ENCODE results near the gene KIF19.

The KIF19 gene

GRCh38 chr17:74340470-74341023, 14.5 kb downstream of the KIF19 start:
- in situ Hi-C loops (cut with MboI; ENCODE audit: low sequenced_read_pairs), result no loop called here

DNA sequence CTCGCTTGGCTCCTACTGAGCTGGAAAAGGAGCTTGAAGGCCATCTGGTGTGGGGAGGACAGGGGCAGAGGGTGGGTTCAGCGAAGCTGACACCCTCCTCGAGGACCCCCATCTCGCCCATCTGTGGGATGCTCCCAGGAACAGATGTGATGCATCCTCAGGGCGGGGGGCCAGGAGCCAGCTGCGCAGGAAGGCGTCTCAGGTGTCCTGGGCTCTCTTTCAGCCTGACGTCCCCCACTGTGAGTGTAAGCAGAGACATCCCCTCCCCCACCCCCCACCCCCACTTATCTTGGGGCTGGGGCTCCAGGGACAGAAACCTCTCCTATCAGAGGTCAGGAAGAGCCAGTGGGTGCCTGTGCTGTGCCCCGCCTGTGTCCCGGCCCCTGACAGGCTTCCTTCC, 16.2 kb downstream of the KIF19 start:
- in situ Hi-C loops (cut with MboI; ENCODE audit: low sequenced_read_pairs), result no loop called here

GRCh38 chr17:74343121-74343520, 17.1 kb downstream of the KIF19 start:
- in situ Hi-C loops (cut with MboI; ENCODE audit: low sequenced_read_pairs), result no loop called here

- in situ Hi-C loops (cut with MboI; ENCODE audit: low sequenced_read_pairs), result no loop called here
Observed at GRCh38 chr17:74343526-74344284, 17.7 kb downstream of the KIF19 start.

GRCh38 chr17:74344658-74345057, 18.6 kb downstream of the KIF19 start:
- in situ Hi-C loops (cut with MboI; ENCODE audit: low sequenced_read_pairs), result no loop called here

GRCh38 chr17:74345433-74346241, 19.6 kb downstream of the KIF19 start:
- in situ Hi-C loops (cut with MboI; ENCODE audit: low sequenced_read_pairs), result no loop called here

- in situ Hi-C loops (cut with MboI; ENCODE audit: low sequenced_read_pairs), result no loop called here
Observed at GRCh38 chr17:74347646-74348045, 21.6 kb downstream of the KIF19 start.

GRCh38 chr17:74349120-74349519, 23.1 kb downstream of the KIF19 start:
- in situ Hi-C loops (cut with MboI; ENCODE audit: low sequenced_read_pairs), result no loop called here

- in situ Hi-C loops (cut with MboI; ENCODE audit: low sequenced_read_pairs), result loop anchor here (10.0 kb wide), 1 partner anchor 136 kb away; the partner anchor contains the start of gene TTYH2
Observed at GRCh38 chr17:74350486-74350885, 24.5 kb downstream of the KIF19 start.

DNA sequence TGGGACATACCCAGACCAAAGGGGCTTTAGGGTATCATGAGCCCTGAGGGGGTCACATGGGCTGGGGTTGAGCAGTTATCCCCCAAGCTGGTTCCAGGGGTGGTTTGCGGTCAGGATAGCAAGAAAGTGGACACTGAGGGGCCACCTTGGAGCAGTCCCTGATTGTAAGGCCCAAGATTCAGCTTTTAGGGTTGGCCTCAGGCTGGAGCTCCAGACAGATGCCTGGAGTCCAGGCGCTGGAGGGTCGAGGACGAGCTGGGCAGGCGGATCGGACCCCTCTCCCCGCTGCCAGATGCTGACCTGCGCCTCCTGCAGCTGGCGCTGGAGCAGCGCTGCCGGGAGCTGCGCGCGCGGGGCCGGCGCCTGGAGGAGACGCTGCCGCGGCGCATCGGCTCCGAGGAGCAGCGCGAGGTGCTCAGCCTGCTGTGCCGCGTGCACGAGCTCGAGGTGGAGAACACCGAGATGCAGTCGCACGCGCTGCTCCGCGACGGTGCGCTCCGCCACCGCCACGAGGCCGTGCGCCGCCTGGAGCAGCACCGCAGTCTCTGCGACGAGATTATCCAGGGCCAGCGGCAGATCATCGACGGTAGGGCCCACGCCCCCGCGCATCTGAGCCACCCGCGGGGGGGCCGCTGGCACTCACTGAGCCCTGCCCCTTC, 25.7 kb downstream of the KIF19 start:
- in situ Hi-C loops (cut with MboI; ENCODE audit: low sequenced_read_pairs), result loop anchor here (10.0 kb wide), 1 partner anchor 137 kb away; the partner anchor contains the start of gene TTYH2

- in situ Hi-C loops (cut with MboI; ENCODE audit: low sequenced_read_pairs), result loop anchor here (10.0 kb wide), 1 partner anchor 139 kb away; the partner anchor contains the start of gene TTYH2
Observed at GRCh38 chr17:74353446-74354060, 27.5 kb downstream of the KIF19 start.

DNA sequence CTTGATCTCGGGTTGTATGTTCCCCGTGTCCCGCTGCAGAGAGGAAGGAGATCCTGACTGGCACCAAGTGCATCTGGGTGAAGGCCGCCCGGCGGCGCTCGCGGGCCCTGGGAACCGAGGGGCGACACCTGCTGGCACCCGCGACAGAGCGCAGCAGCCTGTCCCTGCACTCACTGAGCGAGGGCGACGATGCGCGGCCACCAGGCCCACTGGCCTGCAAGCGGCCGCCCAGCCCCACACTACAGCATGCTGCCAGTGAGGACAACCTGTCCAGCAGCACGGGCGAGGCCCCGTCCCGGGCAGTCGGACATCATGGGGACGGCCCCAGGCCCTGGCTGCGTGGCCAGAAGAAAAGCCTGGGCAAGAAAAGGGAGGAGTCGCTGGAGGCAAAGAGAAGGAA, 28.1 kb downstream of the KIF19 start:
- in situ Hi-C loops (cut with MboI; ENCODE audit: low sequenced_read_pairs), result loop anchor here (10.0 kb wide), 1 partner anchor 139 kb away; the partner anchor contains the start of gene TTYH2

GRCh38 chr17:74354561-74354960, 28.5 kb downstream of the KIF19 start:
- in situ Hi-C loops (cut with MboI; ENCODE audit: low sequenced_read_pairs), result loop anchor here (10.0 kb wide), 1 partner anchor 140 kb away; the partner anchor contains the start of gene TTYH2

GRCh38 chr17:74355065-74355464, 29.0 kb downstream of the KIF19 start:
- in situ Hi-C loops (cut with MboI; ENCODE audit: low sequenced_read_pairs), result loop anchor here (10.0 kb wide), 1 partner anchor 140 kb away; the partner anchor contains the start of gene TTYH2

- in situ Hi-C loops (cut with MboI; ENCODE audit: low sequenced_read_pairs), result loop anchor here (10.0 kb wide), 1 partner anchor 142 kb away; the partner anchor contains the start of gene TTYH2
Observed at GRCh38 chr17:74356646-74357465, 30.8 kb downstream of the KIF19 start.

- in situ Hi-C loops (cut with MboI; ENCODE audit: low sequenced_read_pairs), result loop anchor here (10.0 kb wide), 1 partner anchor 143 kb away; the partner anchor contains the start of gene TTYH2
Observed at GRCh38 chr17:74357466-74357809, 31.4 kb downstream of the KIF19 start.

DNA sequence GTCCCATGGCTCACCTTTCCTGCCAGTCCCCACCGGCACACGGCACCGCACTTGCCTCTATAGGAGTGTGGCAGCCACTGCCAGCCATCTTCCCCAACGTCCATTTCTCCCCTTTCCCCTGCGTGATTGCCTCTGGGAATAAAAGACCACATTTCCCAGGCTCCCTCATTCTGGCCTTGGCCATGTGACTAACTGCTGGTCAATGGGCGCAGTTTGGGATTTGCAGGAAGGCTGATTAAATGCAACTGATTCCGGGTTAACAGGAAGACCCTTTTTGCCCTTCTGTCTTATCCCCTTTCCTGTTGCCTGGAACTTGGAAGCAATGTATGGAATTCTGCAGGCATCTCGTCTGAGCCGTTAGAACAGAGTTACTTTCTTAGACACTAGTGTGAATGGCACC, 32.7 kb downstream of the KIF19 start:
- in situ Hi-C loops (cut with MboI; ENCODE audit: low sequenced_read_pairs), result loop anchor here (10.0 kb wide), 1 partner anchor 144 kb away; the partner anchor contains the start of gene TTYH2

GRCh38 chr17:74359916-74360315, 33.9 kb downstream of the KIF19 start:
- in situ Hi-C loops (cut with MboI; ENCODE audit: low sequenced_read_pairs), result loop anchor here (10.0 kb wide), 1 partner anchor 145 kb away; the partner anchor contains the start of gene TTYH2

DNA sequence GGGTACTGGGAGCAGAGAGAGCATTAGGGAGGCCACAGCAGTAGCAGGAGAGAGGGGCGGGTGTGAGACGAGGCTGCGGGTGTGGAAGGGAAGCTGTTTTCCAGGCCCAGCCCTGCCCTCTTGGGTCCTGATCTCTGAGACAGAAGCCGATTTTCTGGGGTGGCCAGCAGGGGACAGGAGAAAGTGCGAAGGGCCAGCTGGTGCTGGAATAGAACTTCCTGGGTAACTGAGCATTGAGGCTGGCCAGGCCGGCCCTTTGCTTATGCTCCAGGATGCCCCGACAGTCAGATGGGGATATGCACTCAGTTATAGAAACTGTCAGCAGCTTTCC, 34.8 kb downstream of the KIF19 start:
- in situ Hi-C loops (cut with MboI; ENCODE audit: low sequenced_read_pairs), result no loop called here
